IPS-15b (cell line): ENCODE results near the gene ADAMTS19.

Experiments
- H3K27me3 ChIP-seq: one replicate; pipeline ENCODE4 v1.6.1; 2013; ENCODE audit warnings: low read length; ENCODE audit not compliant: control insufficient read depth, insufficient read depth
- H3K36me3 ChIP-seq: one replicate; pipeline ENCODE4 v1.6.1; 2013; ENCODE audit warnings: low read length; ENCODE audit not compliant: control insufficient read depth, insufficient read depth
- H3K4me1 ChIP-seq: one replicate; pipeline ENCODE4 v1.6.1; 2013; ENCODE audit warnings: mild to moderate bottlenecking, low read length; ENCODE audit not compliant: control insufficient read depth, insufficient read depth
- H3K4me3 ChIP-seq: one replicate; pipeline ENCODE4 v1.5.1; 2013; ENCODE audit warnings: low read depth, low read length
- H3K9ac ChIP-seq: one replicate; pipeline ENCODE4 v1.6.1; 2013; ENCODE audit warnings: low read depth, mild to moderate bottlenecking, low read length
- H3K9me3 ChIP-seq: one replicate; pipeline ENCODE4 v1.6.1; 2013; ENCODE audit warnings: mild to moderate bottlenecking, low read length; ENCODE audit not compliant: control insufficient read depth, insufficient read depth

ADAMTS19 gene

GRCh38 chr5:129747572-129748407 is 287.7 kb downstream of the ADAMTS19 start, which contains the start of gene MINAR2:
TSS of gene MINAR2 (plus strand) at chr5:129748094. CDS start at chr5:129748191, 97 bp downstream.
- H3K9me3 ChIP-seq, result no peaks in the 10 kb centered on the region
- no peaks in the 10 kb centered on the region for H3K27me3 ChIP-seq
- no peak within 1 kb of the TSS for H3K4me3 ChIP-seq
- H3K9ac ChIP-seq, result no peak within 1 kb of the TSS
- no peaks in the 10 kb centered on the region for H3K4me1 ChIP-seq
- H3K36me3 ChIP-seq, result no peaks in the 10 kb centered on the region

- H3K9ac ChIP-seq, result no peak overlapping the region
- no peaks in the 10 kb centered on the region for H3K9me3 ChIP-seq
- no peak overlapping the region for H3K4me3 ChIP-seq
- no peaks in the 10 kb centered on the region for H3K27me3 ChIP-seq
- H3K36me3 ChIP-seq, result no peaks in the 10 kb centered on the region
- no peaks in the 10 kb centered on the region for H3K4me1 ChIP-seq
These were observed 289.1 kb downstream of the ADAMTS19 start for GRCh38 chr5:129748913-129749880.

GRCh38 chr5:129760636-129761325 is 300.7 kb downstream of the ADAMTS19 start:
- Histone ChIP-seq H3K9ac (no peak overlapping the region), H3K36me3 (no peaks in the 10 kb centered on the region), H3K27me3 (no peaks in the 10 kb centered on the region), H3K9me3 (no peaks in the 10 kb centered on the region), H3K4me1 (no peaks in the 10 kb centered on the region), H3K4me3 (no peak overlapping the region)

GRCh38 chr5:129763651-129764050 is 303.6 kb downstream of the ADAMTS19 start:
- H3K9ac ChIP-seq, result no peak overlapping the region
- no peaks in the 10 kb centered on the region for H3K36me3 ChIP-seq
- no peaks in the 10 kb centered on the region for H3K9me3 ChIP-seq
- H3K27me3 ChIP-seq, result no peaks in the 10 kb centered on the region
- no peaks in the 10 kb centered on the region for H3K4me1 ChIP-seq
- no peak overlapping the region for H3K4me3 ChIP-seq

- H3K9me3 ChIP-seq, result no peaks in the 10 kb centered on the region
- no peak overlapping the region for H3K9ac ChIP-seq
- H3K4me3 ChIP-seq, result no peak overlapping the region
- H3K4me1 ChIP-seq, result peaks cover 4% of the 10 kb centered on the region
- no peaks in the 10 kb centered on the region for H3K27me3 ChIP-seq
- H3K36me3 ChIP-seq, result no peaks in the 10 kb centered on the region
These were observed 306.7 kb downstream of the ADAMTS19 start for GRCh38 chr5:129766798-129767197.

- Histone ChIP-seq H3K27me3 (no peaks in the 10 kb centered on the region), H3K9ac (no peak overlapping the region), H3K9me3 (no peaks in the 10 kb centered on the region), H3K36me3 (no peaks in the 10 kb centered on the region), H3K4me1 (peaks cover 4% of the 10 kb centered on the region), H3K4me3 (no peak overlapping the region)
These were observed 307.9 kb downstream of the ADAMTS19 start for GRCh38 chr5:129767927-129768380.

- no peak overlapping the region for H3K4me3 ChIP-seq
- H3K4me1 ChIP-seq, result peaks cover 4% of the 10 kb centered on the region
- H3K27me3 ChIP-seq, result no peaks in the 10 kb centered on the region
- H3K9me3 ChIP-seq, result no peaks in the 10 kb centered on the region
- no peak overlapping the region for H3K9ac ChIP-seq
- no peaks in the 10 kb centered on the region for H3K36me3 ChIP-seq
These were observed 308.6 kb downstream of the ADAMTS19 start for GRCh38 chr5:129768735-129769134.

- Histone ChIP-seq H3K9ac (no peak overlapping the region), H3K27me3 (no peaks in the 10 kb centered on the region), H3K4me1 (peaks cover 4% of the 10 kb centered on the region), H3K4me3 (no peak overlapping the region), H3K9me3 (no peaks in the 10 kb centered on the region), H3K36me3 (no peaks in the 10 kb centered on the region)
These were observed 310.1 kb downstream of the ADAMTS19 start for GRCh38 chr5:129770024-129770820.

- Histone ChIP-seq H3K36me3 (no peaks in the 10 kb centered on the region), H3K4me1 (peaks cover 4% of the 10 kb centered on the region), H3K9me3 (no peaks in the 10 kb centered on the region), H3K27me3 (no peaks in the 10 kb centered on the region), H3K9ac (no peak overlapping the region), H3K4me3 (no peak overlapping the region)
These were observed 311.1 kb downstream of the ADAMTS19 start for GRCh38 chr5:129771058-129771838.

- no peak overlapping the region for H3K4me3 ChIP-seq
- H3K9me3 ChIP-seq, result no peaks in the 10 kb centered on the region
- H3K4me1 ChIP-seq, result peaks cover 4% of the 10 kb centered on the region
- H3K36me3 ChIP-seq, result no peaks in the 10 kb centered on the region
- no peak overlapping the region for H3K9ac ChIP-seq
- H3K27me3 ChIP-seq, result no peaks in the 10 kb centered on the region
These were observed 313.3 kb downstream of the ADAMTS19 start for GRCh38 chr5:129773376-129773775.
